OCI-LY7 (cell line): Measurements from ENCODE around the gene TGFBR3. TPM values are rescaled to one million over a fixed set of nuclear protein-coding genes. Genes with fewer than 3 reads are reported as not detected.
"Not testable (repeated sequence)": the region's sequence is repeated elsewhere in the genome, so short reads cannot be mapped to it uniquely, and the experiment has no call there.

Source experiments
- BruUV-seq: library from RNA; stranded (reverse); fragments of 400-500 nt; replicated peaks from 2 replicates; lab custom pipeline; 2021; lab: Mats Ljungman, UMichigan
- CTCF ChIA-PET: fragments of 300-600 bp; sonication (Branson Sonifier 250); formaldehyde crosslinking; loops from one replicate; lab custom pipeline; 2022; ENCODE audit warnings: antibody characterized with exemption; ENCODE audit not compliant: unreplicated experiment; lab: Charles Lee
- POLR2A ChIA-PET: fragments of 300-600 bp; sonication (Branson Sonifier 250); formaldehyde crosslinking; loops from one replicate; lab custom pipeline; 2022; ENCODE audit warnings: antibody characterized with exemption; lab: Charles Lee
- DNase-seq: peaks from one replicate; pipeline ENCODE4 v3.0.0-alpha.2; 2015; ENCODE audit warnings: low spot score
- H2AFZ ChIP-seq: fragments of 200-600 bp; sonication (generic), shearing (Covaris generic); 2 replicates; pipeline ENCODE4 v1.6.1; 2014; ENCODE audit warnings: mild to moderate bottlenecking, antibody characterized with exemption, low read length, moderate library complexity
- H3K27ac ChIP-seq: fragments of 200-600 bp; sonication (generic); 2 replicates; pipeline ENCODE4 v1.5.1; 2014; ENCODE audit warnings: mixed run types, low read depth, mild to moderate bottlenecking, moderate library complexity, low read length, inconsistent platforms; ENCODE audit not compliant: poor library complexity, severe bottlenecking
- H3K36me3 ChIP-seq: fragments of 200-600 bp; sonication (generic); 2 replicates; pipeline ENCODE4 v1.6.1; 2014; ENCODE audit warnings: mild to moderate bottlenecking, antibody characterized with exemption, low read length, moderate library complexity, mixed read lengths; ENCODE audit not compliant: insufficient read depth
- H3K4me1 ChIP-seq: fragments of 200-600 bp; sonication (generic); 2 replicates; pipeline ENCODE4 v1.5.1; 2014; ENCODE audit warnings: mild to moderate bottlenecking, low read length; ENCODE audit not compliant: insufficient read depth, poor library complexity, severe bottlenecking
- H3K4me2 ChIP-seq: fragments of 200-600 bp; sonication (generic); 2 replicates; pipeline ENCODE4 v1.6.1; 2014; ENCODE audit warnings: mild to moderate bottlenecking, low read length
- H3K4me3 ChIP-seq: fragments of 200-600 bp; sonication (generic); 2 replicates; pipeline ENCODE4 v1.5.1; 2014; ENCODE audit warnings: mild to moderate bottlenecking, low read depth, low read length; ENCODE audit not compliant: poor library complexity, severe bottlenecking
- H3K79me2 ChIP-seq: fragments of 200-600 bp; sonication (generic); 2 replicates; pipeline ENCODE4 v1.6.1; 2016; ENCODE audit warnings: low read depth, mild to moderate bottlenecking, low read length, moderate library complexity, mixed read lengths; ENCODE audit not compliant: insufficient read depth
- H3K9me2 ChIP-seq: fragments of 200-600 bp; sonication (generic); 2 replicates; pipeline ENCODE4 v1.6.1; 2016; ENCODE audit warnings: mild to moderate bottlenecking, low read length, mixed read lengths; ENCODE audit not compliant: insufficient read depth
- H3K9me3 ChIP-seq: fragments of 200-600 bp; sonication (generic); 2 replicates; pipeline ENCODE4 v1.6.1; 2014; ENCODE audit warnings: mild to moderate bottlenecking, mixed run types, low read length, mixed read lengths
- H4K20me1 ChIP-seq: fragments of 200-600 bp; sonication (generic); 2 replicates; pipeline ENCODE4 v1.6.1; 2014; ENCODE audit warnings: mild to moderate bottlenecking, antibody characterized with exemption, low read length, moderate library complexity, mixed read lengths; ENCODE audit not compliant: insufficient read depth
- EZH2phosphoT487 ChIP-seq: fragments of 200-600 bp; sonication (generic); IDR thresholded peaks from 2 replicates; pipeline ENCODE4 v1.6.1; 2018; ENCODE audit warnings: low read depth, borderline replicate concordance, mild to moderate bottlenecking, mixed run types, antibody characterized with exemption, low read length, moderate library complexity, mixed read lengths
- intact Hi-C: fragments of 100-400 bp; cut with micrococcal nuclease; formaldehyde crosslinking; loops from one replicate; pipeline ENCODE4 v1.10.0; 2022; ENCODE audit not compliant: unreplicated experiment
- total RNA-seq, 2 experiments: library from RNA; depleted of rRNA in 1 of 2; stranded (reverse); fragments of >200 nt in 1 of 2; shearing (Covaris generic) in 1 of 2; gene quantifications; 2 replicates each; pipeline ENCODE4 v1.2.3, GENCODE V29; 2014 to 2022
- TF ChIP-seq, protein P1 (sequence below): fragments of 200-600 bp; sonication (generic); conservative IDR thresholded peaks from 2 replicates; pipeline ENCODE4 v1.5.1; 2014; ENCODE audit warnings: mild to moderate bottlenecking, antibody characterized with exemption, low read length, moderate library complexity, mixed read lengths

TGFBR3 gene
- total RNA-seq, 2 experiments from 2014 or later = not detected

GRCh38 chr1:91669584-91670350 is 216.2 kb downstream of the TGFBR3 start:
- no peaks in the 10 kb centered on the region for H3K4me1 ChIP-seq
- TF ChIP-seq, protein P1, sequence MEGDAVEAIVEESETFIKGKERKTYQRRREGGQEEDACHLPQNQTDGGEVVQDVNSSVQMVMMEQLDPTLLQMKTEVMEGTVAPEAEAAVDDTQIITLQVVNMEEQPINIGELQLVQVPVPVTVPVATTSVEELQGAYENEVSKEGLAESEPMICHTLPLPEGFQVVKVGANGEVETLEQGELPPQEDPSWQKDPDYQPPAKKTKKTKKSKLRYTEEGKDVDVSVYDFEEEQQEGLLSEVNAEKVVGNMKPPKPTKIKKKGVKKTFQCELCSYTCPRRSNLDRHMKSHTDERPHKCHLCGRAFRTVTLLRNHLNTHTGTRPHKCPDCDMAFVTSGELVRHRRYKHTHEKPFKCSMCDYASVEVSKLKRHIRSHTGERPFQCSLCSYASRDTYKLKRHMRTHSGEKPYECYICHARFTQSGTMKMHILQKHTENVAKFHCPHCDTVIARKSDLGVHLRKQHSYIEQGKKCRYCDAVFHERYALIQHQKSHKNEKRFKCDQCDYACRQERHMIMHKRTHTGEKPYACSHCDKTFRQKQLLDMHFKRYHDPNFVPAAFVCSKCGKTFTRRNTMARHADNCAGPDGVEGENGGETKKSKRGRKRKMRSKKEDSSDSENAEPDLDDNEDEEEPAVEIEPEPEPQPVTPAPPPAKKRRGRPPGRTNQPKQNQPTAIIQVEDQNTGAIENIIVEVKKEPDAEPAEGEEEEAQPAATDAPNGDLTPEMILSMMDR = no peak
- TF ChIP-seq EZH2phosphoT487 = no peak
- no peak overlapping the region for H3K4me3 ChIP-seq
- no peak for DNase-seq
- H2AFZ ChIP-seq = no peak overlapping the region
- H3K36me3 ChIP-seq = no peaks in the 10 kb centered on the region
- no peaks in the 10 kb centered on the region for H3K9me3 ChIP-seq
- no peak overlapping the region for H3K4me2 ChIP-seq
- H3K27ac ChIP-seq = no peak overlapping the region
- intact Hi-C loops = no loop called here
- ChIA-PET POLR2A (no interaction called here), CTCF (no interaction called here)
- no TSS peak for BruUV-seq
- no peaks in the 10 kb centered on the region for H4K20me1 ChIP-seq
- no peaks in the 10 kb centered on the region for H3K9me2 ChIP-seq
- no peaks in the 10 kb centered on the region for H3K79me2 ChIP-seq

DNA sequence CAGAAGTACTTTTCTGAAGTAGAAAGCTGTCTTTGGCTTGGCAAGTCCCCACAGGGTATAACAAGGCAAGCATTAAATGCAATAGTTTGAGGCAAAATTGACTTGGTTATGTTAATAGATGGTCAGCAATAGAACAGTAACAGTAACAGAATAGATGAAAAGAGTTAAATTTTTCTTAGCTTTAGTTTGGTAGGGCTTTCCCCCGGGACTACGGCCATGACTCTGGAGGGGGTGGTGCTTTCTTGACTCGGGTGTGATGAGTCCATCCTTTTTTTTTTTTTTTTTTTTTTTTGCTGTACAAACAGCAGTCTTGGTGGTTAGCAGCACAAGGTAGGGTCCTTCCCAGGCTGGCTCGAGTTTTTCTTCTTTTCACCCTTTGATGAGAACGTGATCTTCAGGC is 219.3 kb downstream of the TGFBR3 start:
- H3K36me3 ChIP-seq, H3K9me2 ChIP-seq, DNase-seq, H3K9me3 ChIP-seq, H3K27ac ChIP-seq, H3K4me1 ChIP-seq, intact Hi-C loops, H3K79me2 ChIP-seq, CTCF ChIA-PET, H2AFZ ChIP-seq, H4K20me1 ChIP-seq, H3K4me2 ChIP-seq, BruUV-seq, H3K4me3 ChIP-seq: not testable (repeated sequence)
- POLR2A ChIA-PET = interaction anchor here (0.6 to 1.1 kb wide), 2 partner anchors 18 to 338 kb away, joined by 3 read pairs; no protein-coding TSS in a partner anchor

DNA sequence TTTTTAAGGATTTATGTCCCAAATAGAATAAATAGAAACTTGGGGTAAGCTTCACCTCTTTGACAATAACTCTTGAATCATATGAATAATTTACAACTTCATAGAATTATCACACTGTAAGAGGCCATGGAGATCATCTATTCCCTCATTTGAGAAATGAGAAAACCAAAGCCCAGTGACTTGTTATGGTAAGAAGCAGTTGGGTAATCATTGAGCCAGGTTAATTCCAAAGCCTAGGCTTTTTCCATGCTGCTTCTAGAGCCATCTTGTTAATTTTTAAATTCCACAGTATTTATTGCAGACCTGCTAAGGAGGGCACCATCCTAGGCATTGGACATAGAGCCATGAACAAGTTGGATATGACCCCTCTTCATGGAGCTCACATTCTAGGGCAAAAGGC is 224.8 kb downstream of the TGFBR3 start:
- no peaks in the 10 kb centered on the region for H3K9me2 ChIP-seq
- no peak for DNase-seq
- no peak overlapping the region for H3K4me3 ChIP-seq
- H3K27ac ChIP-seq = no peak overlapping the region
- no peaks in the 10 kb centered on the region for H4K20me1 ChIP-seq
- no peak overlapping the region for H2AFZ ChIP-seq
- ChIA-PET POLR2A (no interaction called here), CTCF (interaction anchor here (0.5 kb wide), 1 partner anchor 531 kb away, joined by 3 read pairs; no protein-coding TSS in a partner anchor)
- intact Hi-C loops = no loop called here
- H3K79me2 ChIP-seq = no peaks in the 10 kb centered on the region
- BruUV-seq = no TSS peak
- H3K36me3 ChIP-seq = no peaks in the 10 kb centered on the region
- no peaks in the 10 kb centered on the region for H3K9me3 ChIP-seq
- H3K4me2 ChIP-seq = no peak overlapping the region
- no peaks in the 10 kb centered on the region for H3K4me1 ChIP-seq
- TF ChIP-seq EZH2phosphoT487 = no peak
- TF ChIP-seq, protein P1 = no peak
